Activated CD8-positive, alpha-beta memory T cell treated with anti-CD3 and anti-CD28 coated beads for 24 hours (primary cell): ENCODE data around the gene DPP4.
"Not testable (repeated sequence)": the region's sequence is repeated elsewhere in the genome, so short reads cannot be mapped to it uniquely, and the experiment has no call there.

ENCODE experiments used
- DNase-seq: peaks from one replicate; pipeline ENCODE4 v3.0.0-alpha.2; 2020

Gene DPP4

GRCh38 chr2:161983331-161983651, 90.7 kb downstream of the DPP4 start:
- no peak for DNase-seq

GRCh38 chr2:161982548-161983330, 91.3 kb downstream of the DPP4 start:
- DNase-seq: no peak

- DNase-seq: no peak
These were observed 92.2 kb downstream of the DPP4 start for GRCh38 chr2:161981679-161982250.

GRCh38 chr2:161980976-161981375, 93.0 kb downstream of the DPP4 start:
- DNase-seq: no peak

GRCh38 chr2:161979490-161979889, 94.5 kb downstream of the DPP4 start:
- DNase-seq: no peak

GRCh38 chr2:161977926-161978325, 96.1 kb downstream of the DPP4 start:
- DNase-seq: not testable (repeated sequence)

- no peak for DNase-seq
These were observed 97.1 kb downstream of the DPP4 start for GRCh38 chr2:161976917-161977316.

- DNase-seq: no peak
These were observed 97.7 kb downstream of the DPP4 start for GRCh38 chr2:161976295-161976694.

GRCh38 chr2:161975813-161976160, 98.2 kb downstream of the DPP4 start:
- DNase-seq: no peak

GRCh38 chr2:161975062-161975812, 98.8 kb downstream of the DPP4 start:
- DNase-seq: no peak

GRCh38 chr2:161974461-161974860, 99.6 kb downstream of the DPP4 start:
- DNase-seq: no peak

GRCh38 chr2:161972866-161973265, 101.1 kb downstream of the DPP4 start:
- DNase-seq: no peak

- DNase-seq: no peak
These were observed 101.8 kb downstream of the DPP4 start for GRCh38 chr2:161972232-161972631.

- DNase-seq: no peak
These were observed 102.5 kb downstream of the DPP4 start for GRCh38 chr2:161971551-161971950.

- DNase-seq: no peak
These were observed 104.9 kb downstream of the DPP4 start for GRCh38 chr2:161969159-161969558.

- no peak for DNase-seq
These were observed 108.0 kb downstream of the DPP4 start for GRCh38 chr2:161965994-161966393.

GRCh38 chr2:161964160-161964559, 109.9 kb downstream of the DPP4 start:
- no peak for DNase-seq

GRCh38 chr2:161962160-161962559, 111.9 kb downstream of the DPP4 start:
- DNase-seq: no peak

GRCh38 chr2:161961061-161961460, 113.0 kb downstream of the DPP4 start:
- DNase-seq: no peak

GRCh38 chr2:161956738-161957137, 117.3 kb downstream of the DPP4 start:
- DNase-seq: no peak

GRCh38 chr2:161955211-161955610, 118.8 kb downstream of the DPP4 start:
- no peak for DNase-seq

GRCh38 chr2:161954103-161954502, 119.9 kb downstream of the DPP4 start:
- DNase-seq: peak; percentile 58

- DNase-seq: peak; percentile 56
These were observed 120.6 kb downstream of the DPP4 start for GRCh38 chr2:161953367-161953766.

GRCh38 chr2:161952783-161953191, 121.2 kb downstream of the DPP4 start:
- no peak for DNase-seq
